ENCODE data around the gene GCLC. TPM values are rescaled to one million over a fixed set of nuclear protein-coding genes. Genes with fewer than 3 reads are reported as not detected.

The GCLC gene
- total and polyA plus RNA-seq, 2 experiments from 2014 or later, result 16.9 to 40.3 TPM

- TF ChIP-seq ZNF462 (CRISPR knock-in tag; IDR thresholded peaks at IDR 0.05) (no peak), CREB1 (CRISPR knock-in tag; IDR thresholded peaks at IDR 0.05; ENCODE audit: low read depth) (no peak), JUNB (IDR thresholded peaks at IDR 0.05; ENCODE audit: unreplicated experiment) (no peak), EZH2 (IDR thresholded peaks at IDR 0.05; ENCODE audit: low read depth, unreplicated experiment) (no peak), ZNF331 (CRISPR knock-in tag; IDR thresholded peaks at IDR 0.05; ENCODE audit: low read depth) (no peak), ETS1 (IDR thresholded peaks at IDR 0.05) (no peak), POLR2AphosphoS5 (IDR thresholded peaks at IDR 0.05; ENCODE audit: low read depth) (no peak), NANOG (IDR thresholded peaks at IDR 0.05; ENCODE audit: borderline replicate concordance) (no peak), EZH2phosphoT487 (IDR thresholded peaks at IDR 0.05; ENCODE audit: unreplicated experiment) (no peak)
Measured at GRCh38 chr6:53517021-53517420, 27.9 kb downstream of the GCLC start (continued).

- Histone ChIP-seq H3K4me1 (ENCODE audit: insufficient read depth) (no peaks in the 10 kb centered on the region), H3K4me3 (no peak overlapping the region), H3K4me2 (no peak overlapping the region), H4K20me1 (replicated peaks; ENCODE audit: insufficient read depth) (peaks cover 8% of the 10 kb centered on the region), H3K27ac (ENCODE audit: low read depth) (no peak overlapping the region; the same call in 1 of the 2 replicates), H3K79me2 (replicated peaks; ENCODE audit: insufficient read depth) (peaks cover 9% of the 10 kb centered on the region), H3F3A (replicated peaks; ENCODE audit: low read depth) (no peaks in the 10 kb centered on the region), H2AFZ (no peak overlapping the region), H3K27me3 (ENCODE audit: insufficient read depth) (no peaks in the 10 kb centered on the region), H3K9me2 (ENCODE audit: insufficient read depth) (no peaks in the 10 kb centered on the region), H3K36me3 (ENCODE audit: insufficient read depth) (peaks cover 37% of the 10 kb centered on the region)
- no peak overlapping the region for H3K27ac Mint-ChIP-seq
- ATAC-seq, result no peak
- DNase-seq (ENCODE audit: low spot score), result no peak
- H3K27me3 Mint-ChIP-seq (ENCODE audit: insufficient read depth, low read depth, poor library complexity), result no peaks in the 10 kb centered on the region
- no peaks in the 10 kb centered on the region for H3K9me3 Mint-ChIP-seq
- peaks cover 56% of the 10 kb centered on the region for H3K36me3 Mint-ChIP-seq (ENCODE audit: low read depth)
- no peak for TF ChIP-seq EZH2phosphoT487 (IDR thresholded peaks at IDR 0.05; ENCODE audit: unreplicated experiment)
- TF ChIP-seq JUNB (IDR thresholded peaks at IDR 0.05; ENCODE audit: unreplicated experiment), result no peak
- TF ChIP-seq ZNF114 (CRISPR knock-in tag; IDR thresholded peaks at IDR 0.05), result no peak
- H3K4me3 Mint-ChIP-seq, result no peak overlapping the region
- no peaks in the 10 kb centered on the region for H3K4me1 Mint-ChIP-seq
Measured at GRCh38 chr6:53514677-53515076, 30.2 kb downstream of the GCLC start.
